Caco-2 (cell line): ENCODE results near the gene ESPL1. TPM values are rescaled to one million over a fixed set of nuclear protein-coding genes. Genes with fewer than 3 reads are reported as not detected.

Source experiments
- BruUV-seq: library from RNA; stranded (reverse); fragments of 400-500 nt; replicated peaks from 2 replicates; lab custom pipeline; 2021; lab: Mats Ljungman, UMichigan
- CTCF ChIA-PET: fragments of 300-600 bp; sonication (Branson Sonifier 250); formaldehyde crosslinking; loops from one replicate; lab custom pipeline; 2022; ENCODE audit warnings: antibody characterized with exemption; lab: Charles Lee
- POLR2A ChIA-PET: fragments of 300-600 bp; sonication (Branson Sonifier 250); formaldehyde crosslinking; loops from one replicate; lab custom pipeline; 2022; ENCODE audit warnings: antibody characterized with exemption; lab: Charles Lee
- DNase-seq, 2 experiments: peaks; one replicate each; pipeline versions ENCODE4 v3.0.0 to v3.0.0-alpha.2; 2020 to 2022
- H3K27me3 ChIP-seq: replicated peaks from 2 replicates; pipeline ENCODE4 v1.6.0; 2011; ENCODE audit warnings: low read length; ENCODE audit not compliant: control insufficient read depth, insufficient read depth
- H3K36me3 ChIP-seq: 2 replicates; pipeline ENCODE4 v1.5.1; 2011; ENCODE audit warnings: low read length; ENCODE audit not compliant: control insufficient read depth, insufficient read depth
- H3K4me1 ChIP-seq: fragments of 250-450 bp; sonication (Bioruptor Pico); 2 replicates; pipeline ENCODE4 v1.5.1; 2020; ENCODE audit warnings: mild to moderate bottlenecking
- H3K4me3 ChIP-seq: 2 replicates; pipeline ENCODE4 v1.5.1; 2011; ENCODE audit warnings: low read depth, mild to moderate bottlenecking, control low read depth, low read length
- H3K9me3 ChIP-seq: fragments of 250-450 bp; sonication (Bioruptor Pico); 2 replicates; pipeline ENCODE4 v1.5.1; 2020; ENCODE audit warnings: mild to moderate bottlenecking, moderate library complexity
- H3K27ac Mint-ChIP-seq: one replicate; pipeline ENCODE4 v1.8.0; 2022; ENCODE audit warnings: mixed read lengths; ENCODE audit not compliant: unreplicated experiment
- H3K27me3 Mint-ChIP-seq: one replicate; pipeline ENCODE4 v1.8.0; 2022; ENCODE audit warnings: mixed read lengths; ENCODE audit not compliant: insufficient read depth, unreplicated experiment
- H3K36me3 Mint-ChIP-seq: one replicate; pipeline ENCODE4 v1.8.0; 2022; ENCODE audit warnings: mild to moderate bottlenecking, mixed read lengths; ENCODE audit not compliant: insufficient read depth, unreplicated experiment
- H3K4me1 Mint-ChIP-seq: one replicate; pipeline ENCODE4 v1.8.0; 2022; ENCODE audit warnings: low read depth, mixed read lengths; ENCODE audit not compliant: unreplicated experiment
- H3K4me3 Mint-ChIP-seq: one replicate; pipeline ENCODE4 v1.8.0; 2022; ENCODE audit warnings: mild to moderate bottlenecking, moderate library complexity, mixed read lengths; ENCODE audit not compliant: unreplicated experiment
- H3K9me3 Mint-ChIP-seq: one replicate; pipeline ENCODE4 v1.8.0; 2022; ENCODE audit warnings: mixed read lengths; ENCODE audit not compliant: unreplicated experiment
- intact Hi-C: fragments of 100-400 bp; cut with micrococcal nuclease; formaldehyde crosslinking; loops from one replicate; pipeline ENCODE4 v1.10.0; 2022; ENCODE audit not compliant: unreplicated experiment
- total RNA-seq: library from RNA; stranded (reverse); gene quantifications from 2 replicates; pipeline ENCODE4 v1.2.3, GENCODE V29; 2022
- TF ChIP-seq, protein P1 (sequence below), 2 experiments: fragments of 200-600 bp in 1 of 2; IDR thresholded peaks; 1 replicate in 1 of 2; 2 replicates in 1 of 2; pipeline versions ENCODE4 v1.5.1 to v1.8.0; 2011 to 2022; ENCODE audit warnings: antibody characterized with exemption in 1 of 2, control low read depth in 1 of 2, inconsistent platforms in 1 of 2, low read depth in 1 of 2, low read length in 1 of 2, mild to moderate bottlenecking in 1 of 2, moderate library complexity in 1 of 2; ENCODE audit not compliant: insufficient read depth in 1 of 2, severe bottlenecking in 1 of 2, unreplicated experiment in 1 of 2

ESPL1 gene
- total RNA-seq, 1 experiment from 2014 or later = 32.3 TPM

DNA sequence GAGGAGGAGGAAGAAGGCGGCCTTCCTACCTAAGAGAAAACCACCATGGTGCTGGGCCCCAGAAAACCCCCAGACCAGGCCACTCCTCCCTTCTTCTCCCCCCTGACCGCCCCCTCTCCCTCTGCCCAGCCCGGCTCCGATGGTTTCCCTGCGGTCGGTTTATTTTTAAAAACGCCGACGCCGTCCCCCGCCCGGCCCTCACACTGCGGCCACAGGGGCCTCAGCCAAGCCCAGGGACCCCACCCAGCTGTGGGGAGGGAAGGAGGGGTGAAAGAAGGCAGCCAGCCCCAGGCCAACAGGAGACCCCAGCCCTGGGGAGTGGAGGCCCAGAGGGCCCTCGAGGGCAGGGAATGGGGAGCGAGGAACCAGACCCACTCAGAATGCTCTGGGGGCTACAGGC, 64.6 kb downstream of the ESPL1 start:
- H3K4me1 Mint-ChIP-seq = peaks cover 12% of the 10 kb centered on the region
- no peak overlapping the region for H3K4me3 Mint-ChIP-seq
- no peaks in the 10 kb centered on the region for H3K9me3 Mint-ChIP-seq
- DNase-seq = no peak
- Histone ChIP-seq H3K4me1 (no peaks in the 10 kb centered on the region), H3K4me3 (no peak overlapping the region), H3K9me3 (no peaks in the 10 kb centered on the region), H3K27me3 (no peaks in the 10 kb centered on the region), H3K36me3 (no peaks in the 10 kb centered on the region)
- ChIA-PET POLR2A (no interaction called here), CTCF (interaction anchor here (1.1 kb wide), 1 partner anchor 12 kb away, joined by 5 read pairs; no protein-coding TSS in a partner anchor)
- BruUV-seq = no TSS peak
- no peaks in the 10 kb centered on the region for H3K36me3 Mint-ChIP-seq
- TF ChIP-seq, protein P1, sequence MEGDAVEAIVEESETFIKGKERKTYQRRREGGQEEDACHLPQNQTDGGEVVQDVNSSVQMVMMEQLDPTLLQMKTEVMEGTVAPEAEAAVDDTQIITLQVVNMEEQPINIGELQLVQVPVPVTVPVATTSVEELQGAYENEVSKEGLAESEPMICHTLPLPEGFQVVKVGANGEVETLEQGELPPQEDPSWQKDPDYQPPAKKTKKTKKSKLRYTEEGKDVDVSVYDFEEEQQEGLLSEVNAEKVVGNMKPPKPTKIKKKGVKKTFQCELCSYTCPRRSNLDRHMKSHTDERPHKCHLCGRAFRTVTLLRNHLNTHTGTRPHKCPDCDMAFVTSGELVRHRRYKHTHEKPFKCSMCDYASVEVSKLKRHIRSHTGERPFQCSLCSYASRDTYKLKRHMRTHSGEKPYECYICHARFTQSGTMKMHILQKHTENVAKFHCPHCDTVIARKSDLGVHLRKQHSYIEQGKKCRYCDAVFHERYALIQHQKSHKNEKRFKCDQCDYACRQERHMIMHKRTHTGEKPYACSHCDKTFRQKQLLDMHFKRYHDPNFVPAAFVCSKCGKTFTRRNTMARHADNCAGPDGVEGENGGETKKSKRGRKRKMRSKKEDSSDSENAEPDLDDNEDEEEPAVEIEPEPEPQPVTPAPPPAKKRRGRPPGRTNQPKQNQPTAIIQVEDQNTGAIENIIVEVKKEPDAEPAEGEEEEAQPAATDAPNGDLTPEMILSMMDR (IDR thresholded peaks at IDR 0.05; ENCODE audit: insufficient read depth in 1 of 2, low read depth in 1 of 2, low read length in 1 of 2, severe bottlenecking in 1 of 2, unreplicated experiment in 1 of 2) = no peak
- peaks cover 2% of the 10 kb centered on the region for H3K27me3 Mint-ChIP-seq
- no peak overlapping the region for H3K27ac Mint-ChIP-seq
- intact Hi-C loops = no loop called here

DNA sequence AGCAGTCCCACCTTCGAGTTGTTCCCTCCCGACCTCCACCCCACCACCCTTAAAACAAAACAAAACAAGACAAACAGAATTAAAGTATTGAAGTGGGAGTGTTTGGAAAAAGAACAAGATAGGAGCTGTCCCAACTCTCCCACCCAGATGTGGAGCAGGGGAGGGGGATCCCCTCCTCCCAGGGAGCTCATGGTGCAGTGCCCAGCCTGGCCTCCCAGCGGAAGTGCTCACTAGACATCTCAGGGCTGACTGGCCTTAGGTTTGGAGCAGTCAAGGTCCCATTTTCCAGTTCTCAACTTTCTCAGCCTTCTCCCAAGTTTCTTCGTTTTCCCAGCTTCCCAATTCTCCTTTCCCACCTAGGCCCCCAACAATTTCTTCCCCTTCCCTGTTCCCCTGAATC, 65.2 kb downstream of the ESPL1 start:
- no peak overlapping the region for H3K4me3 Mint-ChIP-seq
- H3K9me3 ChIP-seq = no peaks in the 10 kb centered on the region
- no peaks in the 10 kb centered on the region for H3K4me1 ChIP-seq
- ChIA-PET CTCF (no interaction called here), POLR2A (interaction anchor here (0.6 kb wide), 1 partner anchor 146 kb away, joined by 3 read pairs; no protein-coding TSS in a partner anchor)
- H3K36me3 Mint-ChIP-seq = no peaks in the 10 kb centered on the region
- H3K27me3 Mint-ChIP-seq = peaks cover 5% of the 10 kb centered on the region
- no peaks in the 10 kb centered on the region for H3K36me3 ChIP-seq
- peaks cover 15% of the 10 kb centered on the region for H3K4me1 Mint-ChIP-seq
- DNase-seq = no peak
- H3K27ac Mint-ChIP-seq = no peak overlapping the region
- no peaks in the 10 kb centered on the region for H3K27me3 ChIP-seq
- intact Hi-C loops = no loop called here
- TF ChIP-seq, protein P1 (IDR thresholded peaks at IDR 0.05; ENCODE audit: insufficient read depth in 1 of 2, low read depth in 1 of 2, low read length in 1 of 2, severe bottlenecking in 1 of 2, unreplicated experiment in 1 of 2) = no peak
- no peak overlapping the region for H3K4me3 ChIP-seq
- no TSS peak for BruUV-seq
- H3K9me3 Mint-ChIP-seq = no peaks in the 10 kb centered on the region

DNA sequence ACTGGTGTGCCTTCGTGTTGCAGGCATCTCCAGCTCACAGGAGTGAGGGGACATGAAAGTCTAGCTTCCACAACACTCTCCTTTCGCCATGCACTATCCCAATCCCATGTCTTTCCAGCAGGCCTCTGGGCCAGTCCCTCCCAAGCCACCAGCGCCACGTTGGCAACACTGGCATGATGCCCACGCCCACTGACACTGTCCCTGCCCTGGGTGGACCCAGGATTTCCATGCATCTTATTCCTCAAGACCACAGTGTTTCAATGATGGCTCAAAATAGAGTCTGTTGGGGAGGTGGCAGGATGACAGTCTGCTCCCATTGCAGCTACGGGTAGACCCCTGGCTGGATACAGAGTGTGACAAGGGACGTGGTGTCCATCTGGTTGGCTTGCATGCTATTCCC, 65.7 kb downstream of the ESPL1 start:
- Histone ChIP-seq H3K4me3 (no peak overlapping the region), H3K4me1 (0 out of 2 replicates have a peak, but pooled peaks cover 2% of the 10 kb centered on the region), H3K36me3 (no peaks in the 10 kb centered on the region), H3K27me3 (no peaks in the 10 kb centered on the region), H3K9me3 (no peaks in the 10 kb centered on the region)
- no TSS peak for BruUV-seq
- ChIA-PET CTCF (no interaction called here), POLR2A (interaction anchor here (0.6 kb wide), 1 partner anchor 146 kb away, joined by 3 read pairs; no protein-coding TSS in a partner anchor)
- Mint-ChIP-seq H3K9me3 (no peaks in the 10 kb centered on the region), H3K4me3 (no peak overlapping the region), H3K4me1 (peaks cover 17% of the 10 kb centered on the region), H3K36me3 (no peaks in the 10 kb centered on the region), H3K27me3 (peaks cover 7% of the 10 kb centered on the region), H3K27ac (no peak overlapping the region)
- TF ChIP-seq, protein P1 (IDR thresholded peaks at IDR 0.05; ENCODE audit: insufficient read depth in 1 of 2, low read depth in 1 of 2, low read length in 1 of 2, severe bottlenecking in 1 of 2, unreplicated experiment in 1 of 2) = no peak
- DNase-seq = no peak
- intact Hi-C loops = no loop called here
